ENCODE measurements around the gene GIPC3. TPM values are rescaled to one million over a fixed set of nuclear protein-coding genes. Genes with fewer than 3 reads are reported as not detected.

Gene GIPC3
- total and polyA plus RNA-seq, 4 donors, result 0.23 to 0.95 (median 0.25) TPM

DNA sequence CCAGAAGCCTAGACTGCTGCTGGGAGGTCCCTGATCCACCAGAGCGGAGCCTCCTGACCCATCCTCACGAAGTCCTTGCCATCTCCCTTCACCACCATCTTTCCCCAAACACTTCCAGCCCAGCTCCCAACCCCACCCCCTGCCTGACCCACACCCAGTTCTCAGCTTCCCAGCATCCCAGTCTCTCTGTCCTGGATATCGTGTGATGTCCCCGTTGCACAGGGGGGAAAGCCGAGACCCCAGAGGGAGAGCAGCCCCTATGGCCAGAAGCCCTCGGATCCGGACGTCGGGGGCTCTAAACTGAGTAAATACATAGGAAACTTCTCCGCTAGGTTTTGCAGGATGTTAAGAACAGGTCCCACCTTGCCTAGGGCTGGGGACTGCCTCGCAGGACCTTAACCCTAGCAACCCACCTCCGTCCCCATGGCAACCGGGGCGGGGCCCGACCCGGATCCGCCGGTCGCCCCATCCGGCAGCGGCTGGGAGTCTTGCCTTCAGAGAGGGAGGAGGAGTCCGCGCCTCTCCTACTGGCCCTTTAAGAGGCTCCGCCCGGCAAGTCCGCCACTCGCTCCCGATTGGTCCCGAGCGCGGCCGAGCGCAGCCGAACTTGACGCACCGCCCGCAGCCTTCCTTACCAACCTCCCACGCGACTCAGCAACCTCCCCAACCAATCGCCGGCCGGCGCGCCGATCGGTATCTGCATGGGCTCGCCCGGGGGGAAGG lies 13.0 kb upstream of the GIPC3 start:
- WGBS, result 4% methylated on average over 48 of the region's 48 CpGs
- H3K4me1 ChIP-seq (ENCODE audit: control insufficient read depth in 4 of 4, insufficient read depth in 4 of 4, low read length in 3 of 4), result peaks cover 3 to 13% (median 9%) of the 10 kb centered on the region in 4 donors

More for the DNA sequence above, 13.0 kb upstream of the GIPC3 start:
- H3K9me3 ChIP-seq (ENCODE audit: control insufficient read depth in 4 of 4, low read length in 3 of 4), result no peaks in the 10 kb centered on the region
- H3K36me3 ChIP-seq (ENCODE audit: control insufficient read depth in 4 of 4, insufficient read depth in 3 of 4, low read depth in 1 of 4, low read length in 3 of 4), result peaks cover 0 to 2% (median 0%) of the 10 kb centered on the region in 4 donors
- peak; percentile 99 for DNase-seq (ENCODE audit: low spot score)
- no peak overlapping the region for H3K9ac ChIP-seq (ENCODE audit: low read depth in 1 of 2, low read length in 2 of 2)
- no peak overlapping the region for H3K27ac ChIP-seq (ENCODE audit: low read depth in 1 of 2, low read length in 2 of 2)
- TF ChIP-seq GABPA (IDR thresholded peaks at IDR 0.05 in 1 of 2, conservative IDR thresholded peaks at IDR 0.05 in 1 of 2), result peak in 1 of 2 donors; percentile 68
- TF ChIP-seq ZBTB33 (IDR thresholded peaks at IDR 0.05), result no peak
- TF ChIP-seq RAD21 (IDR thresholded peaks at IDR 0.05), result peak in 1 of 2 donors; percentile 37
- peak; percentile 67 for TF ChIP-seq MAX (IDR thresholded peaks at IDR 0.05)
- TF ChIP-seq NR2F2 (IDR thresholded peaks at IDR 0.05), result no peak
- no peak for TF ChIP-seq FOXA1 (IDR thresholded peaks at IDR 0.05)
- no peak for TF ChIP-seq TAF1 (conservative IDR thresholded peaks at IDR 0.05)
- peak; percentile 11 for TF ChIP-seq HNF4G (IDR thresholded peaks at IDR 0.05)
- no peak for TF ChIP-seq CTCF (IDR thresholded peaks at IDR 0.05; ENCODE audit: low read depth, low read length, missing input control)
- TF ChIP-seq JUND (IDR thresholded peaks at IDR 0.05), result no peak
- TF ChIP-seq, protein P1, sequence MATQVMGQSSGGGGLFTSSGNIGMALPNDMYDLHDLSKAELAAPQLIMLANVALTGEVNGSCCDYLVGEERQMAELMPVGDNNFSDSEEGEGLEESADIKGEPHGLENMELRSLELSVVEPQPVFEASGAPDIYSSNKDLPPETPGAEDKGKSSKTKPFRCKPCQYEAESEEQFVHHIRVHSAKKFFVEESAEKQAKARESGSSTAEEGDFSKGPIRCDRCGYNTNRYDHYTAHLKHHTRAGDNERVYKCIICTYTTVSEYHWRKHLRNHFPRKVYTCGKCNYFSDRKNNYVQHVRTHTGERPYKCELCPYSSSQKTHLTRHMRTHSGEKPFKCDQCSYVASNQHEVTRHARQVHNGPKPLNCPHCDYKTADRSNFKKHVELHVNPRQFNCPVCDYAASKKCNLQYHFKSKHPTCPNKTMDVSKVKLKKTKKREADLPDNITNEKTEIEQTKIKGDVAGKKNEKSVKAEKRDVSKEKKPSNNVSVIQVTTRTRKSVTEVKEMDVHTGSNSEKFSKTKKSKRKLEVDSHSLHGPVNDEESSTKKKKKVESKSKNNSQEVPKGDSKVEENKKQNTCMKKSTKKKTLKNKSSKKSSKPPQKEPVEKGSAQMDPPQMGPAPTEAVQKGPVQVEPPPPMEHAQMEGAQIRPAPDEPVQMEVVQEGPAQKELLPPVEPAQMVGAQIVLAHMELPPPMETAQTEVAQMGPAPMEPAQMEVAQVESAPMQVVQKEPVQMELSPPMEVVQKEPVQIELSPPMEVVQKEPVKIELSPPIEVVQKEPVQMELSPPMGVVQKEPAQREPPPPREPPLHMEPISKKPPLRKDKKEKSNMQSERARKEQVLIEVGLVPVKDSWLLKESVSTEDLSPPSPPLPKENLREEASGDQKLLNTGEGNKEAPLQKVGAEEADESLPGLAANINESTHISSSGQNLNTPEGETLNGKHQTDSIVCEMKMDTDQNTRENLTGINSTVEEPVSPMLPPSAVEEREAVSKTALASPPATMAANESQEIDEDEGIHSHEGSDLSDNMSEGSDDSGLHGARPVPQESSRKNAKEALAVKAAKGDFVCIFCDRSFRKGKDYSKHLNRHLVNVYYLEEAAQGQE (IDR thresholded peaks at IDR 0.05), result no peak
- peak; percentile 90 for TF ChIP-seq SP1 (IDR thresholded peaks at IDR 0.05)
- TF ChIP-seq YY1 (IDR thresholded peaks at IDR 0.05), result peak; percentile 15
- no peak for TF ChIP-seq ATF3 (IDR thresholded peaks at IDR 0.05)
- no peak for TF ChIP-seq RXRA (IDR thresholded peaks at IDR 0.05)
- no peak for TF ChIP-seq FOXA2 (IDR thresholded peaks at IDR 0.05)
- no peak for TF ChIP-seq HNF4A (conservative IDR thresholded peaks at IDR 0.05)
- peak; percentile 83 to 84 for TF ChIP-seq EGR1 (IDR thresholded peaks at IDR 0.05; ENCODE audit: low read depth in 2 of 2)
- no peaks in the 10 kb centered on the region for H3K27me3 ChIP-seq (ENCODE audit: control insufficient read depth in 4 of 4, insufficient read depth in 4 of 4, low read length in 3 of 4)
- H3K4me3 ChIP-seq (ENCODE audit: low read depth in 1 of 3, low read length in 3 of 3), result peak overlapping the region in 2 of 3 donors; percentile 4 to 94
